CD4-positive, alpha-beta memory T cell (primary cell): Measurements from ENCODE around the gene CERS5. TPM values are rescaled to one million over a fixed set of nuclear protein-coding genes. Genes with fewer than 3 reads are reported as not detected.
A peak's percentile ranks its signal among the peaks of the same experiment; 100 is the strongest.

ENCODE experiments used
- CTCF ChIA-PET: fragments of 350-600 bp; sonication (Branson Sonifier 250); formaldehyde crosslinking; loops from one replicate; lab custom pipeline; 2021; ENCODE audit warnings: inconsistent platforms; ENCODE audit not compliant: partially characterized antibody; lab: Charles Lee
- POLR2A ChIA-PET: fragments of 350-600 bp; sonication (Branson Sonifier 250); formaldehyde crosslinking; loops from one replicate; lab custom pipeline; 2021; ENCODE audit not compliant: partially characterized antibody; lab: Charles Lee
- DNase-seq, 5 donors: peaks; one replicate each; pipeline versions ENCODE4 v3.0.0 to v3.0.0-alpha.2; 2020 to 2022; ENCODE audit warnings: mixed read lengths in 1 of 5
- H3K27ac ChIP-seq: one replicate; pipeline ENCODE4 v1.7.0; 2013; ENCODE audit warnings: low read depth, low read length
- H3K27me3 ChIP-seq: 2 replicates; pipeline ENCODE4 v1.7.0; 2013; ENCODE audit warnings: mild to moderate bottlenecking, low read length, moderate library complexity; ENCODE audit not compliant: insufficient read depth
- H3K36me3 ChIP-seq: 2 replicates; pipeline ENCODE4 v1.7.0; 2013; ENCODE audit warnings: mild to moderate bottlenecking, low read length, moderate library complexity; ENCODE audit not compliant: insufficient read depth
- H3K4me1 ChIP-seq: 2 replicates; pipeline ENCODE4 v1.7.0; 2013; ENCODE audit warnings: mild to moderate bottlenecking, low read length, moderate library complexity; ENCODE audit not compliant: insufficient read depth
- H3K4me3 ChIP-seq, 2 donors: one replicate each; pipeline ENCODE4 v1.7.0; 2013; ENCODE audit warnings: low read length in 2 of 2, mild to moderate bottlenecking in 1 of 2
- H3K9me3 ChIP-seq, 2 donors: one replicate each; pipeline ENCODE4 v1.7.0; 2013; ENCODE audit warnings: low read length in 2 of 2, control low read depth in 1 of 2; ENCODE audit not compliant: control insufficient read depth in 1 of 2
- H3K27ac Mint-ChIP-seq, 7 donors: one replicate each; pipeline ENCODE4 v1.8.0; 2020 to 2021; ENCODE audit warnings: mixed read lengths in 7 of 7, mild to moderate bottlenecking in 6 of 7, inconsistent platforms in 3 of 7, moderate library complexity in 3 of 7
- H3K27me3 Mint-ChIP-seq, 2 donors: one replicate each; pipeline ENCODE4 v1.8.0; 2020 to 2021; ENCODE audit warnings: mixed read lengths in 2 of 2
- H3K36me3 Mint-ChIP-seq, 2 donors: one replicate each; pipeline ENCODE4 v1.8.0; 2020 to 2021; ENCODE audit warnings: mixed read lengths in 2 of 2, inconsistent platforms in 1 of 2, mild to moderate bottlenecking in 1 of 2
- H3K4me1 Mint-ChIP-seq, 4 donors: one replicate each; pipeline ENCODE4 v1.8.0; 2020 to 2021; ENCODE audit warnings: mixed read lengths in 4 of 4, mild to moderate bottlenecking in 1 of 4
- H3K4me3 Mint-ChIP-seq, 8 donors: one replicate each; pipeline ENCODE4 v1.8.0; 2020 to 2021; ENCODE audit warnings: mixed read lengths in 8 of 8, mild to moderate bottlenecking in 7 of 8, moderate library complexity in 6 of 8, inconsistent platforms in 3 of 8
- H3K9me3 Mint-ChIP-seq, 8 donors: one replicate each; pipeline ENCODE4 v1.8.0; 2020 to 2021; ENCODE audit warnings: mixed read lengths in 8 of 8, mild to moderate bottlenecking in 5 of 8, inconsistent platforms in 3 of 8, moderate library complexity in 1 of 8
- intact Hi-C: fragments of 100-400 bp; cut with micrococcal nuclease; formaldehyde crosslinking; loops from one replicate; pipeline ENCODE4 v1.15.1; 2023
- polyA plus RNA-seq, 2 donors: library from polyadenylated mRNA; unstranded; fragments of 300-500 nt; fragmentation: Illumina TruSeq; gene quantifications; one replicate each; pipeline ENCODE4 v1.2.3, GENCODE V29; 2021
- total RNA-seq, 2 experiments: library from RNA; stranded (reverse); gene quantifications; one replicate each; pipeline ENCODE4 v1.2.3, GENCODE V29; 2021

CERS5 gene
- total and polyA plus RNA-seq, 4 experiments from 2014 or later: 42.1 to 62.7 (median 46.6) TPM

DNA sequence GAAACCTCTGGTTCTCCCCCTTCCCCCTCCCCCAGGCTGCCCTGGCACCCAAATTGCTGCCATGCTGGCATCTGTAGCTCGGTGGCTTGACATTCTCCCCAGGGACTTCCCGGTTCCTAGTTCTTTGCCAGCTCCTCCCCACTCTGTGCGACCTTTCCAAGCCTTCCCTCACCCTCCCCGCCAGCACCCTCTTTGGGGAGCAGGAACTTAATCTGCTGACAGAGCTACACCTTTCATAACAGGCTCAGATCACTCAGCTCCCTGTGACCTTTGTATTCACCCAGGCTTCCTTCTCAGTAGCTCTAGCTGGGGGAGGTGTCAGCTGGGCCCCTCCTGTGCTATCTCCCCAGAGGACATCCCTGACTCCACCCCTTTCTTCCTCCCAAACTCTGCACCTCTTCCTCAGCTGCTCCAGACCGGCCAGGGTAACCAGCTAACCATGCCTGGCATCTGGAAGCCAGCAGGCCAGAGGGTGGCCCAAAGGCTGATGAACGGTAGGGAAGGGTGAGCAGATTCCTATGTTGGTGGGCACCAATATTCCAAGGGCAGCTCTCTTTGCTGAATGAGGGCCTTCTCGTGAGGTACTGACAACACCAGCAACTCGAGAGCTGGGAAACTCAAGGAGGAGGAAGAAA is 56.9 kb downstream of the CERS5 start:
- DNase-seq: no peak
- Mint-ChIP-seq H3K36me3 (peaks cover 0 to 15% of the 10 kb centered on the region in 2 donors), H3K27ac (peak overlapping the region in 4 of 7 donors; percentile 16 to 89 (median 78)), H3K9me3 (no peaks in the 10 kb centered on the region), H3K4me3 (peak overlapping the region in 3 of 8 donors; percentile 46 to 72 (median 51)), H3K27me3 (peaks cover 0 to 1% of the 10 kb centered on the region in 2 donors), H3K4me1 (peaks cover 8 to 33% (median 20%) of the 10 kb centered on the region in 4 donors)
- Histone ChIP-seq H3K36me3 (no peaks in the 10 kb centered on the region), H3K4me1 (peaks cover 26% of the 10 kb centered on the region), H3K27me3 (no peaks in the 10 kb centered on the region), H3K27ac (no peak overlapping the region), H3K9me3 (no peaks in the 10 kb centered on the region), H3K4me3 (no peak overlapping the region)
- ChIA-PET POLR2A (interaction anchor here (1.6 to 6.2 kb wide), 6 partner anchors 18 to 369 kb away, joined by 4 to 112 read pairs (median 20); partner anchors contain the start of genes CERS5, SMARCD1 and TMBIM6), CTCF (interaction anchor here (0.6 to 16.0 kb wide), 26 partner anchors 9 to 462 kb away, joined by 3 to 316 read pairs (median 11); partner anchors contain the start of genes CERS5, GPD1, LIMA1 and SMARCD1)
- intact Hi-C loops: loop anchor here (5.0 to 10.0 kb wide), 2 partner anchors 112 to 1125 kb away; partner anchors contain the start of gene DAZAP2

DNA sequence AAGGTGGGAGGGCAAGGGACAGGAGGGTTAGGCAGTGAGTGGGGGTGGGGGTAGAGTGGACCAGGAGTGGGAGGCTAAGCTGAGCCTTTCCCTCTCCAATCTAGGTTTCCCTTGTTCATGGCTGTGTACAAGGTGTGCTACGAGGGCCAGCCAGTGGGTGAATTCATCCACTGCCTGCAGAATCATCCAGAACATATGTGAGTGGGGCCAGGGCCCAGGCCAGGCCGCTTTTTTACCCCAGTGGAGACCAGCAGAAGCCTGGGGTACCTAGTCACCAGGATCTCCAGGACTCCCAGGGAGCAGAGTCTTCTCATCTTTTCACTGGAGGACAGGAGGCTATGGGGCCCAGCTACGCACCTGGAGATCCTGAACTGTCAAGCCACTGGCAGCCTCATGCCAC is 57.9 kb downstream of the CERS5 start:
- Mint-ChIP-seq H3K9me3 (no peaks in the 10 kb centered on the region), H3K27me3 (peaks cover 0 to 1% of the 10 kb centered on the region in 2 donors), H3K4me3 (no peak overlapping the region), H3K27ac (no peak overlapping the region), H3K36me3 (peaks cover 0 to 13% of the 10 kb centered on the region in 2 donors), H3K4me1 (peaks cover 5 to 28% (median 17%) of the 10 kb centered on the region in 4 donors)
- POLR2A ChIA-PET: interaction anchor here (2.3 to 6.2 kb wide), 3 partner anchors 21 to 56 kb away, joined by 9 to 112 read pairs (median 110); partner anchors contain the start of genes CERS5 and SMARCD1
- Histone ChIP-seq H3K27ac (no peak overlapping the region), H3K9me3 (no peaks in the 10 kb centered on the region), H3K4me1 (peaks cover 23% of the 10 kb centered on the region), H3K27me3 (no peaks in the 10 kb centered on the region), H3K36me3 (no peaks in the 10 kb centered on the region), H3K4me3 (no peak overlapping the region)
- CTCF ChIA-PET: interaction anchor here (0.7 to 16.0 kb wide), 14 partner anchors 19 to 1210 kb away, joined by 3 to 316 read pairs (median 16); partner anchors contain the start of genes CERS5 and SMARCD1
- no peak for DNase-seq
- intact Hi-C loops: no loop called here

DNA sequence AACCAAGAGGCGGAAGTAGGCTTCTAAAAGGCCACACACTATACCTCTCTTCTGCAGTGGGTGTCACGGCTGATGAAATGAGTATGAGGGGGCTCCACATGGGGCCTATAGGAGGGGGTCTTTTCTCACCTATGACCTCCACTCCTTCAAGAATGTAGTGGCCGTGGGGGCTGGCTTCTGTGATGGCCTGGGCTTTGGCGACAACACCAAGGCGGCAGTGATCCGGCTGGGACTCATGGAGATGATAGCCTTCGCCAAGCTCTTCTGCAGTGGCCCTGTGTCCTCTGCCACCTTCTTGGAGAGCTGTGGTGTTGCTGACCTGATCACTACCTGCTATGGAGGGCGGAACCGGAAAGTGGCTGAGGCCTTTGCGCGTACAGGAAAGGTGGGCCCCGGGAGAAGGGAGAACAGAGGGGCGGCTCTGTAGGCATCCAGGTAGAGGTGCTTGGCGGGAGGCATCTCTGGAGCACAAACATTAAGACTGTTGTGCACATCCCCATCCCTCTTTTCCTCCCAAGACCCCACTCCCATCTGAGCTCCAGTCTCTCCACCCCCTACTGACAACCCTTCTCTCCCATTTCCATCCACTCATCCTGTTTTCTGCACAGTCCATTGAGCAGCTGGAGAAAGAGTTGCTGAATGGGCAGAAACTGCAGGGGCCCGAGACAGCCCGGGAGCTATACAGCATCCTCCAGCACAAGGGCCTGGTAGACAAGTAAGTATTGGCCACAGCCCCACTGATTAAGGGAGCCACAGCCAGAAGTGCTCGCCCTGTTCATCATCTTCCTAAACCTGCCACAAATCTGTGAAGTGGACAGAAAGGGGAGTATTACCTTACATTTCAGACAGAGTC is 59.5 kb downstream of the CERS5 start:
- Histone ChIP-seq H3K4me1 (peaks cover 12% of the 10 kb centered on the region), H3K36me3 (no peaks in the 10 kb centered on the region), H3K27ac (no peak overlapping the region), H3K4me3 (no peak overlapping the region), H3K27me3 (no peaks in the 10 kb centered on the region), H3K9me3 (no peaks in the 10 kb centered on the region)
- no peaks in the 10 kb centered on the region for H3K9me3 Mint-ChIP-seq
- no peak overlapping the region for H3K4me3 Mint-ChIP-seq
- no peak for DNase-seq
- ChIA-PET CTCF (interaction anchor here (1.0 to 16.0 kb wide), 4 partner anchors 17 to 69 kb away, joined by 3 to 316 read pairs (median 68); partner anchors contain the start of genes CERS5 and SMARCD1), POLR2A (interaction anchor here (0.9 to 1.0 kb wide), 2 partner anchors 23 to 366 kb away, joined by 3 read pairs; partner anchors contain the start of gene TMBIM6)
- H3K4me1 Mint-ChIP-seq: peaks cover 2 to 14% (median 9%) of the 10 kb centered on the region in 4 donors
- H3K36me3 Mint-ChIP-seq: peaks cover 0 to 8% of the 10 kb centered on the region in 2 donors
- peaks cover 0 to 1% of the 10 kb centered on the region in 2 donors for H3K27me3 Mint-ChIP-seq
- intact Hi-C loops: no loop called here
- no peak overlapping the region for H3K27ac Mint-ChIP-seq

DNA sequence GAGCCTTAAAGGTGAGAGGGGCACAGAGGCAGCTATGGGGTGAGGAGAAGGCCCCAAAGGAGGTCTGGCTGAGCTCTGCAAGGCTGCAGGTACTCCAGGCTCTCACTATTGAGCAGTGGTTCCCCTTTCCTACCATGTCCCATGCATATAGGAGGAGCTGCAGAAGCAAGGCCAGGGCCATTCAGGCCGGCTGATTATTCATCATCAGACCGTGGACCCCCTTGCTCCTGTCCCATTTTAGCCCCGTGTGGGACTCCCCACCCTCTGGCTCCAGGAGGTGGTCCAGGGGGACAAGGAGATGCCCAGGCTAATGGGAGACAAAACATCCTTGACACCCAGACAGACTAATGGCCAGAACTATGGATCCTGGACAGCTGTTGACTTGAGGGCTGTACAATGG is 60.3 kb downstream of the CERS5 start:
- Histone ChIP-seq H3K9me3 (no peaks in the 10 kb centered on the region), H3K27me3 (no peaks in the 10 kb centered on the region), H3K4me3 (no peak overlapping the region), H3K4me1 (peaks cover 12% of the 10 kb centered on the region), H3K36me3 (no peaks in the 10 kb centered on the region), H3K27ac (no peak overlapping the region)
- Mint-ChIP-seq H3K9me3 (no peaks in the 10 kb centered on the region), H3K27me3 (peaks cover 0 to 1% of the 10 kb centered on the region in 2 donors), H3K36me3 (peaks cover 0 to 3% of the 10 kb centered on the region in 2 donors), H3K4me1 (peaks cover 2 to 8% (median 6%) of the 10 kb centered on the region in 4 donors), H3K27ac (no peak overlapping the region), H3K4me3 (no peak overlapping the region)
- ChIA-PET POLR2A (no interaction called here), CTCF (interaction anchor here (8.7 to 16.0 kb wide), 2 partner anchors 16 to 69 kb away, joined by 131 to 316 read pairs; partner anchors contain the start of gene SMARCD1)
- intact Hi-C loops: no loop called here
- DNase-seq: no peak

DNA sequence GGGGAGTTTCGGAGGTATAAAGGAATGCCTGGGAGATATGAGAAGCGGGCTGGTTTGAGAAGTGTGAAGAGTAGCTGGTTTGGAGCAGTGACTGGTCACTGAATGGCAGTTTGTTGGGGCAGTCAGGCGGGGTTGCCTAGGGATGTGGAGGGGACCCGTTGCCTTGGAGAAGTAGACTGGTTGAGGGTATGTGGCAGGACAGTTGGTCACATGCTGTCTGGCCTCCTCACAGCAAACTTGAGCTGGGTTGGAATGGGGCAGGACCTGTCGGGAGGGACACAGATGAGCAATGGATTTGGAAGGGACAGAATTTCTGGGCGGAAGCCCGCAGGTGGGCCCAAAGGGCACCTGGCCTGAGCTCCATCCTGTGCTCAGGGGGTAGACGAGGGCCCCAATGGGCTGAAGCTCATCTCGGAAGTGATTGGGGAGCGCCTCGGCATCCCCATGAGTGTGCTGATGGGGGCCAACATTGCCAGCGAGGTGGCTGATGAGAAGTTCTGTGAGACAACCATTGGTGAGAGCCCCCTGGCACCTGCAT is 61.2 kb downstream of the CERS5 start:
- no peak overlapping the region for H3K27ac ChIP-seq
- CTCF ChIA-PET: interaction anchor here (8.7 to 16.0 kb wide), 2 partner anchors 16 to 70 kb away, joined by 131 to 316 read pairs; partner anchors contain the start of gene SMARCD1
- intact Hi-C loops: no loop called here

DNA sequence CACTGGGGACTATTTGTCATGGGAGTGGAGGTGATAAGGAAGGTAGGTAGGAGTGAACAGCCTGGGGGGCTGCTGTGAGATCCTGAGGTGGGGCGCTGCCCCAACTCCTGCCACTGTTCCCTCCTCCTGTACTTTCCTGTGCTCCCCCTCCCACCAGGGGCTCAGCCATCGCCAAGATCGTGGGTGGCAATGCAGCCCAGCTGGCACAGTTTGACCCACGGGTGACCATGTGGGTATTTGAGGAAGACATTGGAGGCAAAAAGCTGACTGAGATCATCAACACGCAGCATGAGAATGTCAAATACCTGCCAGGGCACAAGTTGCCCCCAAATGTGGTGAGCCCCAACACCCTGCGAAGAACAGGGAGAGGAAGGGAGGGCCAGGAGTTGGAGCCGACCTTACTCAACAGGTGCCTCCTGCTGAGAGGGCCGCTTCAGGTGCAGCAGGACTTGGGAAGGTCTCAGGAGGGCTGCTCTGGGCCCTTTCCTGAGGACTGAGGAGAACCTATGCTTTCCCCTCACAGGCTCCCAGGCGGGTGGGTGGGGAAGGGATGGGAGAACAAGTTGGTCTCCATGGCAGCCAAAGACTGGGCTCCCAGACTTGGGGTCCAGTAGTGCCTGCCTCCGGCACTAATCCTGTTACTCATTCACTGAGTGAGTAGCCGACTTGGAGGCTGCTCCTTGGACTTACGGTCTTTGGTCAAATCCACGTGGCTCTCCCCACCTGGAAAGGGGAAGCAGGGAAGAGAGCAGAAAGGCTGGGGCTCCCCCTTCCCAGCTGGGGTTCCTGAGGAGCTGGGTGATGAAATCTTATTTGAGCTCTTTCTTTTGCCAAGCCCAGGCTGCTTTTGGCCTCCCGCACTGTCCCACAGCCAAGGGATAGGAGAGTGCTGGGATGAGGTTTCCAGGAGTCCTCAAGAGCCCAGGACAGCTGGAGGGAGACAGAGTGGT is 62.5 kb downstream of the CERS5 start:
- Mint-ChIP-seq H3K27me3 (peaks cover 0 to 1% of the 10 kb centered on the region in 2 donors), H3K9me3 (no peaks in the 10 kb centered on the region), H3K27ac (no peak overlapping the region), H3K4me1 (no peaks in the 10 kb centered on the region), H3K4me3 (no peak overlapping the region), H3K36me3 (peaks cover 9 to 21% of the 10 kb centered on the region in 2 donors)
- ChIA-PET POLR2A (interaction anchor here (0.7 to 1.1 kb wide), 3 partner anchors 7 to 63 kb away, joined by 3 to 4 read pairs (median 3); partner anchors contain the start of genes CERS5 and COX14), CTCF (interaction anchor here (1.5 to 16.0 kb wide), 2 partner anchors 14 to 71 kb away, joined by 5 to 316 read pairs; partner anchors contain the start of gene SMARCD1)
- no peaks in the 10 kb centered on the region for H3K27me3 ChIP-seq
- H3K4me1 ChIP-seq: peaks cover under 1% of the 10 kb centered on the region
- no peaks in the 10 kb centered on the region for H3K9me3 ChIP-seq
- H3K4me3 ChIP-seq: no peak overlapping the region
- DNase-seq: no peak
- no peak overlapping the region for H3K27ac ChIP-seq
- H3K36me3 ChIP-seq: peaks cover 11% of the 10 kb centered on the region
- intact Hi-C loops: no loop called here

More for the DNA sequence above, 61.2 kb downstream of the CERS5 start:
- no peak overlapping the region for H3K4me3 Mint-ChIP-seq
- Histone ChIP-seq H3K27me3 (no peaks in the 10 kb centered on the region), H3K4me1 (peaks cover 8% of the 10 kb centered on the region), H3K4me3 (no peak overlapping the region), H3K9me3 (no peaks in the 10 kb centered on the region), H3K36me3 (no peaks in the 10 kb centered on the region)
- peaks cover 0 to 1% of the 10 kb centered on the region in 2 donors for H3K27me3 Mint-ChIP-seq
- peak overlapping the region in 1 of 7 donors; percentile 64 for H3K27ac Mint-ChIP-seq
- peaks cover 0 to 1% (median under 1%) of the 10 kb centered on the region in 4 donors for H3K4me1 Mint-ChIP-seq
- peaks cover 0 to 8% of the 10 kb centered on the region in 2 donors for H3K36me3 Mint-ChIP-seq
- POLR2A ChIA-PET: no interaction called here
- no peak for DNase-seq
- no peaks in the 10 kb centered on the region for H3K9me3 Mint-ChIP-seq
